GM12873 (cell line): Measurements from ENCODE around the gene ITGB4.

Source experiments
- CTCF ChIP-seq: IDR thresholded peaks from 2 replicates; pipeline ENCODE4 v1.5.1; 2012; ENCODE audit warnings: low read depth, mild to moderate bottlenecking, moderate library complexity, low read length, control low read depth; ENCODE audit not compliant: insufficient read depth; ENCODE audit errors: missing control alignments

ITGB4 gene

DNA sequence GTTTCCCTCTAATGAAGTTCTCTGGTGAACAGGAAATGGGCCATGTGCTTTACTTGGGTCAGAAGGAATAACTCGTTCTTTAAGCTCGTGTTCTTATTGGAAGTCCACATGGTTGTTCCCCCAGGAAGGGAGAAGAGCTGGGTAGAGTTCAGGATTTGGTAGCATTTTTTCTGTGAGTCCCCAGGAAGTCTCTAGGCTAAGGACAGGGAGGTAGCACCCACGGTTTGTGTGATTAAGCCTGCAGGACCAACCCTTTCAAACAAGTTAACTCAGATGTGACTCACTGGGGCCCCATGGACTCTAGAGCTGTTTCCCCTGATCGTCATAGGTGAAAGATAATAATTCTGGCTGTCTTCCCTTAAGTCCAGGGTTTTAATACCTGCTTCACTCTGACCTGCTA, 37.7 kb upstream of the ITGB4 start:
- TF ChIP-seq CTCF, result no peak

DNA sequence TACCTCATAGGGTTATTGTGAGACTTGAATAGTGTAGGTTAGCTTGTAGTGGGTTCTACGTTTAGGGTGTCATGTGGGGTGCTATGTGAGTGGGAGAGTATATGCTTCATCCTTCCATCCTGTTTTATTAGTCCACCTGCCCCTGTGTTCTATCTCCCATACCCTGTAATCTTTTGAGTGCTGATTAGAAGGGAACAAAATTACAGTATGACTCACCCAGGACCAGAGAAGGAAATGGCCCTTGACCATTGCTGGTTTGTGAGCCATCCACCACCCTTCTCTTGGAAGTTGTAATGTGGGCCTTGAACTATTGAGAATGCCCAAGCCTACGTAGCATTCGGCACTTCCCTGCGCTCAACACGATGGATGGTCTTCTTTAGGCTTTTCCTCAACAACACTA, 37.0 kb upstream of the ITGB4 start:
- TF ChIP-seq CTCF, result no peak

GRCh38 chr17:75684924-75685323, 36.3 kb upstream of the ITGB4 start:
- no peak for TF ChIP-seq CTCF

DNA sequence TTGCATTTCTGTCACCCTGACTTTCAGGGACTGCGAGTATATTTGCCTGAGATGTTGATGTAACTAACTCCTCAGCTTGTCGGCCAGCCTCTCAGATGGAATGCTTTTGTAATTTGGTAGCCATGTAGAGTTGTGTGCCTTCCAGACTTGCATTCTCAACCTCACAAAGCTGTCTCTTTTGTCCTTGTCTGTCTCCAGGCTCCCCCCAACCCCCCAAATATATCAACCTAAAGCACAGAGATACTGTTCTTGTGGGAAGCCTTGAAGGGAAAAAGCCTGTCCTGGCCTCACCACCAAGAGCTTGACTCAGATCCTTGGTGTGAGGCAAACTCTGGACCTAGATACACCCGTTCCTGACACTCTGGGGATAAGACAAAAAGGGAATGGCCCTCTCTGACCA, 35.8 kb upstream of the ITGB4 start:
- no peak for TF ChIP-seq CTCF

DNA sequence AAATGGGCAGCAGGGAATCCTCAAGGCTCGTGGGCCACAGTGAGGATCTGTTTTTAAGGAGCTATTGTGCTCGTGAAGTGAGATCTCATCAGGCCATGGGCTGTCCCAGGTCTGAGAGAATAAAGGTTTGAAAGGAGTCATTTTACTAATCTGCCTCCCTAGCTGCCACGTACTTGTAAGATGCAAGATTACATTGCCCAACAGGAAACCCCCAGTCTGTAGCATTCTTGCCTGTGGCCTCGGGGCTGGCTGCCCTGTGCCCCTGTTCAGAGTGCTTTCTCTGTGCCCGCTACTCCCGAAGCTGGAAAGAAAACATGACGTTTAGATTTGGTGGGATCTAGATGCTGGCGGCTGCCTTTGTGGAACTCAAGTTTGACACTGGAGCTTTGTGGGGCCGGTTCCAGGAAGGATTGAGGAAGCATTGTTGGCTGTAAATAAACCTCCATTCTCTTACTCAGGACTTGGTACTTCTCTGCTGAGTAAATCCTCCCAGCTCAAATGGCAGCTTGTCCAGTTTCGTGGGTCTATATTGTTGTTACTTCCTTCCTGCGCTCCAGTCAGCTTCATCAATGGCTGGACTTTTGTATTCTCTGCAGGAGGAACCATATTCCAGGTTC, 32.9 kb upstream of the ITGB4 start:
- no peak for TF ChIP-seq CTCF

DNA sequence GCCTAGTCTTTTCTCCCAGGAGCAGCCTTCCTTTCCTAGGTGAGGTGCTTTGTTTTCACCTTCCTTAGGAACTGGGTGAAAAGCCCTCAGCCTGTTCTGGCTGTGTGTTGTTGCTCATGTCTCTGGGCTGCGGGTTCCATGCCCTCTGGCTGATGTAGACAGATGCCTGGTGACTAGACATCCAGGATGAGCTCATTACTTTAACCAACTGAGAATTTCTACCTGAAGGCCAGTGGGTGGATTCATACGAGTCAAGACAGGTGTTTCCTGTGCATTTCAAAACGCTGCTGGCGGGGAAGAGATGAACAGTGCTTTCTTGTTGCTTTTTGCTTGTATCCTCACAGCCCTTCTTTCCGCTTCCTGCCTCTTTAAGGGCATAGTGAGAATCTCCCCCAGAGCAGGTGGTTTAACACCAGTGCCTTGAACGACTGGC, 31.8 kb upstream of the ITGB4 start:
- no peak for TF ChIP-seq CTCF

- no peak for TF ChIP-seq CTCF
Measured at GRCh38 chr17:75691371-75691791, 29.9 kb upstream of the ITGB4 start.
